IMR-90 (cell line): ENCODE measurements around the gene CCL28. TPM values are rescaled to one million over a fixed set of nuclear protein-coding genes. Genes with fewer than 3 reads are reported as not detected.

Source experiments
- ATAC-seq: fragments of 200-7000 bp; cut with Tn5 transposase; 2 replicates; pipeline ENCODE4 v1.9.1; 2020; ENCODE audit warnings: low read depth, mild to moderate bottlenecking, moderate library complexity
- BruUV-seq: library from RNA; stranded (reverse); fragments of 400-500 nt; replicated peaks from 2 replicates; lab custom pipeline; 2021; lab: Mats Ljungman, UMichigan
- CTCF ChIA-PET: fragments of 300-600 bp; formaldehyde crosslinking; extraction: SDS; loops from one replicate; lab custom pipeline; 2021; ENCODE audit warnings: antibody characterized with exemption; lab: Yijun Ruan, JAX
- POLR2A ChIA-PET: fragments of 300-600 bp; sonication (Branson Sonifier 250); formaldehyde crosslinking; loops from one replicate; lab custom pipeline; 2022; ENCODE audit warnings: antibody characterized with exemption; ENCODE audit not compliant: unreplicated experiment; lab: Charles Lee
- DNase-seq: peaks from one replicate; pipeline ENCODE4 v3.0.0; 2013
- H2AFZ ChIP-seq: replicated peaks from 2 replicates; pipeline ENCODE3; 2013; ENCODE audit warnings: low read length, mild to moderate bottlenecking; ENCODE audit not compliant: poor library complexity
- H2AK5ac ChIP-seq: 2 replicates; pipeline ENCODE4 v1.6.1; 2013; ENCODE audit warnings: low read depth, low read length, inconsistent platforms
- H2AK9ac ChIP-seq: replicated peaks from 2 replicates; pipeline ENCODE3; 2013; ENCODE audit warnings: mild to moderate bottlenecking, low read depth, low read length, moderate library complexity; ENCODE audit not compliant: poor library complexity
- H2BK120ac ChIP-seq: 2 replicates; pipeline ENCODE4 v1.6.1; 2013; ENCODE audit warnings: low read depth, low read length, inconsistent platforms
- H2BK15ac ChIP-seq: 3 replicates; pipeline ENCODE4 v1.6.1; 2013; ENCODE audit warnings: low read depth, low read length, inconsistent platforms
- H2BK20ac ChIP-seq: 2 replicates; pipeline ENCODE4 v1.6.1; 2013; ENCODE audit warnings: low read depth, mild to moderate bottlenecking, inconsistent platforms, low read length, moderate library complexity
- H2BK5ac ChIP-seq: 2 replicates; pipeline ENCODE4 v1.6.1; 2013; ENCODE audit warnings: mild to moderate bottlenecking, low read depth, low read length, inconsistent platforms; ENCODE audit not compliant: poor library complexity, severe bottlenecking
- H3K14ac ChIP-seq: replicated peaks from 2 replicates; pipeline ENCODE4 v1.6.1; 2013; ENCODE audit warnings: low read depth, low read length, inconsistent platforms
- H3K18ac ChIP-seq: 2 replicates; pipeline ENCODE4 v1.6.1; 2013; ENCODE audit warnings: low read depth, low read length, control low read depth
- H3K23ac ChIP-seq: 2 replicates; pipeline ENCODE4 v1.6.1; 2013; ENCODE audit warnings: low read depth, low read length, inconsistent platforms
- H3K27ac ChIP-seq: 2 replicates; pipeline ENCODE4 v1.5.1; 2013; ENCODE audit warnings: mild to moderate bottlenecking, control low read depth, low read length; ENCODE audit not compliant: insufficient read depth
- H3K27me3 ChIP-seq: 2 replicates; pipeline ENCODE4 v1.6.1; 2013; ENCODE audit warnings: low read length; ENCODE audit not compliant: control insufficient read depth, insufficient read depth
- H3K36me3 ChIP-seq: 2 replicates; pipeline ENCODE4 v1.6.1; 2013; ENCODE audit warnings: low read length, mixed read lengths; ENCODE audit not compliant: control insufficient read depth, insufficient read depth
- H3K4ac ChIP-seq: 2 replicates; pipeline ENCODE4 v1.6.1; 2013; ENCODE audit warnings: low read depth, low read length, inconsistent platforms
- H3K4me1 ChIP-seq: 2 replicates; pipeline ENCODE4 v1.6.1; 2013; ENCODE audit warnings: low read length, mixed read lengths; ENCODE audit not compliant: control insufficient read depth, insufficient read depth
- H3K4me2 ChIP-seq: 2 replicates; pipeline ENCODE4 v1.6.1; 2013; ENCODE audit warnings: low read depth, mild to moderate bottlenecking, control low read depth, low read length, moderate library complexity
- H3K4me3 ChIP-seq: 2 replicates; pipeline ENCODE4 v1.5.1; 2013; ENCODE audit warnings: low read depth, mild to moderate bottlenecking, control low read depth, low read length, moderate library complexity; ENCODE audit not compliant: insufficient read depth
- H3K56ac ChIP-seq: 2 replicates; pipeline ENCODE4 v1.6.1; 2013; ENCODE audit warnings: low read length, inconsistent platforms; ENCODE audit not compliant: insufficient read depth; ENCODE audit errors: extremely low read depth
- H3K79me1 ChIP-seq, 2 experiments: 2 replicates each; pipeline ENCODE4 v1.6.1; 2013; ENCODE audit warnings: low read length in 2 of 2, inconsistent platforms in 1 of 2, low read depth in 1 of 2
- H3K9ac ChIP-seq: 2 replicates; pipeline ENCODE4 v1.6.1; 2013; ENCODE audit warnings: low read depth, low read length, control low read depth
- H3K9me1 ChIP-seq: 2 replicates; pipeline ENCODE4 v1.6.1; 2013; ENCODE audit warnings: low read length, inconsistent platforms; ENCODE audit not compliant: insufficient read depth
- H3K9me3 ChIP-seq: 2 replicates; pipeline ENCODE4 v1.6.1; 2013; ENCODE audit warnings: low read length; ENCODE audit not compliant: control insufficient read depth, insufficient read depth
- H4K20me1 ChIP-seq: 2 replicates; pipeline ENCODE4 v1.6.1; 2013; ENCODE audit warnings: low read length, inconsistent platforms; ENCODE audit not compliant: insufficient read depth
- H4K5ac ChIP-seq: 2 replicates; pipeline ENCODE4 v1.6.1; 2013; ENCODE audit warnings: mild to moderate bottlenecking, low read depth, low read length, control low read depth
- H4K8ac ChIP-seq, 2 experiments: 2 replicates each; pipeline ENCODE4 v1.6.1; 2013; ENCODE audit warnings: low read depth in 2 of 2, low read length in 2 of 2, control low read depth in 1 of 2, inconsistent platforms in 1 of 2
- H4K91ac ChIP-seq: 2 replicates; pipeline ENCODE4 v1.6.1; 2013; ENCODE audit warnings: low read depth, low read length, inconsistent platforms; ENCODE audit not compliant: insufficient read depth
- BHLHE40 ChIP-seq: fragments of 150-350 bp; IDR thresholded peaks from 2 replicates; pipeline ENCODE4 v1.6.1; 2016; ENCODE audit warnings: mild to moderate bottlenecking, low read depth, low read length
- CEBPB ChIP-seq: IDR thresholded peaks from 2 replicates; pipeline ENCODE4 v1.6.1; 2012; ENCODE audit warnings: low read depth, low read length, improper control_type of control experiment
- ELK1 ChIP-seq: fragments of 150-350 bp; IDR thresholded peaks from 2 replicates; pipeline ENCODE4 v1.6.1; 2016; ENCODE audit warnings: low read depth, mild to moderate bottlenecking, low read length, moderate library complexity, borderline replicate concordance
- MAFK ChIP-seq: IDR thresholded peaks from 2 replicates; pipeline ENCODE4 v1.6.1; 2012; ENCODE audit warnings: low read depth, low read length, improper control_type of control experiment
- MAZ ChIP-seq: IDR thresholded peaks from 2 replicates; pipeline ENCODE4 v1.6.1; 2012; ENCODE audit warnings: low read depth, mild to moderate bottlenecking, low read length, improper control_type of control experiment, moderate library complexity, borderline replicate concordance
- NFE2L2 ChIP-seq: fragments of 150-350 bp; IDR thresholded peaks from 2 replicates; pipeline ENCODE4 v1.6.1; 2016; ENCODE audit warnings: low read depth, mild to moderate bottlenecking, low read length
- POLR2A ChIP-seq: IDR thresholded peaks from 2 replicates; pipeline ENCODE4 v1.6.1; 2012; ENCODE audit warnings: mild to moderate bottlenecking, low read depth, low read length
- RFX5 ChIP-seq: IDR thresholded peaks from 2 replicates; pipeline ENCODE4 v1.8.0; 2012; ENCODE audit warnings: low read depth, mild to moderate bottlenecking, low read length, moderate library complexity
- SMC3 ChIP-seq: fragments of 150-350 bp; IDR thresholded peaks from 2 replicates; pipeline ENCODE4 v1.6.1; 2016; ENCODE audit warnings: low read depth, mild to moderate bottlenecking, antibody characterized with exemption, low read length, moderate library complexity
- WGBS, 2 experiments: methylation state at CpG; one replicate each; pipeline versions ENCODE4 v1.1.5 to v1.1.7; 2013; ENCODE audit warnings: missing lambda C conversion rate in 2 of 2; ENCODE audit not compliant: insufficient read length in 1 of 2; ENCODE audit errors: extremely low coverage in 2 of 2; 5-methylcytosine and 5-hydroxymethylcytosine counted together
- dilution Hi-C: fragments of 300-500 bp; cut with HindIII; formaldehyde crosslinking; loops from one replicate; pipeline ENCODE4 v1.14.3; 2018; ENCODE audit warnings: low sequenced_read_pairs; ENCODE audit not compliant: unreplicated experiment
- in situ Hi-C: fragments of 300-500 bp; cut with MboI; formaldehyde crosslinking; loops from 3 replicates; pipeline ENCODE4 v1.14.3; 2019; ENCODE audit warnings: low sequenced_read_pairs, inconsistent platforms, mixed read lengths
- intact Hi-C: fragments of 100-400 bp; cut with micrococcal nuclease; formaldehyde crosslinking; loops from 2 replicates; pipeline ENCODE4 v1.10.0; 2022
- polyA plus RNA-seq, 3 experiments: library from polyadenylated mRNA; depleted of rRNA; stranded (reverse); fragments of >200 nt; gene quantifications; 2 replicates each; pipeline ENCODE4 v1.2.3, GENCODE V29; 2012; ENCODE audit warnings: low replicate concordance in 1 of 3
- total RNA-seq: library from RNA; depleted of rRNA; stranded (reverse); fragments of >200 nt; gene quantifications from 2 replicates; pipeline ENCODE4 v1.2.3, GENCODE V29; 2012

The CCL28 gene
- total and polyA plus RNA-seq, 2 of the 4 experiments (the other 2 are of a cell fraction), result under 0.01 to 0.02 TPM

- Histone ChIP-seq H4K20me1 (no peaks in the 10 kb centered on the region), H3K56ac (no peak overlapping the region), H3K79me1 (no peaks in the 10 kb centered on the region), H2AK9ac (no peak overlapping the region), H2AK5ac (no peak overlapping the region), H3K36me3 (no peaks in the 10 kb centered on the region), H3K9me3 (no peaks in the 10 kb centered on the region), H2BK5ac (no peak overlapping the region), H3K18ac (no peak overlapping the region), H3K4me2 (no peak overlapping the region), H4K5ac (no peak overlapping the region), H3K27me3 (no peaks in the 10 kb centered on the region; the same call in 1 of the 2 replicates), H3K14ac (no peak overlapping the region), H4K8ac (no peak overlapping the region), H3K4me1 (no peaks in the 10 kb centered on the region), H3K9ac (no peak overlapping the region), H3K4me3 (no peak overlapping the region), H3K23ac (no peak overlapping the region), H3K27ac (no peak overlapping the region), H4K91ac (no peak overlapping the region), H3K9me1 (no peaks in the 10 kb centered on the region), H3K4ac (no peak overlapping the region), H2BK120ac (no peak overlapping the region), H2AFZ (no peak overlapping the region), H2BK15ac (no peak overlapping the region), H2BK20ac (no peak overlapping the region)
- no peak for TF ChIP-seq MAZ
- no peak for TF ChIP-seq MAFK
- no peak for TF ChIP-seq ELK1
- no peak for TF ChIP-seq NFE2L2
- TF ChIP-seq RFX5, result no peak
- TF ChIP-seq CEBPB, result no peak
- TF ChIP-seq POLR2A, result no peak
- no peak for TF ChIP-seq SMC3
- no peak for TF ChIP-seq BHLHE40
- dilution Hi-C loops, result no loop called here
- BruUV-seq, result no TSS peak
- ATAC-seq (no peak), DNase-seq (no peak)
- intact Hi-C loops, result no loop called here
- in situ Hi-C loops, result no loop called here
- CTCF ChIA-PET, result no interaction called here
- WGBS, 2 experiments, result no CpG with 5 or more reads among the region's 1 CpG
- POLR2A ChIA-PET, result no interaction called here
Observed at GRCh38 chr5:43348861-43349363, 63.3 kb downstream of the CCL28 start.
